Activated CD4-positive, alpha-beta T cell treated with anti-CD3 and anti-CD28 coated beads, Interleukin-2, Interleukin-4, amounts not matched to agents 100 ng/mL and 50 ng/mL, durations not matched to agents 16 hours and 8 hours (primary cell): Measurements from ENCODE around the gene SLC36A2.

Experiments
- DNase-seq: peaks from one replicate; pipeline ENCODE4 v3.0.0-alpha.2; 2020; ENCODE audit warnings: low spot score

SLC36A2 gene

GRCh38 chr5:151283120-151283825 lies 64.1 kb downstream of the SLC36A2 start:
- DNase-seq, result no peak

- DNase-seq, result no peak
These were observed 66.2 kb downstream of the SLC36A2 start for GRCh38 chr5:151281001-151281639.

- no peak for DNase-seq
These were observed 66.9 kb downstream of the SLC36A2 start for GRCh38 chr5:151280443-151280842.

- DNase-seq, result no peak
These were observed 68.5 kb downstream of the SLC36A2 start for GRCh38 chr5:151278845-151279244.

GRCh38 chr5:151275803-151276202 lies 71.6 kb downstream of the SLC36A2 start:
- DNase-seq, result no peak

- no peak for DNase-seq
These were observed 72.7 kb downstream of the SLC36A2 start for GRCh38 chr5:151274666-151275065.

- no peak for DNase-seq
These were observed 76.0 kb downstream of the SLC36A2 start for GRCh38 chr5:151271336-151271735.

GRCh38 chr5:151270599-151270998 lies 76.8 kb downstream of the SLC36A2 start:
- DNase-seq, result peak; percentile 82

- no peak for DNase-seq
These were observed 79.7 kb downstream of the SLC36A2 start for GRCh38 chr5:151267491-151268260.
